SIG-M5 (cell line): ENCODE measurements around the gene OR52E6.
A peak's percentile ranks its signal among the peaks of the same experiment; 100 is the strongest.

Experiments
- DNase-seq: peaks from one replicate; lab custom pipeline; 2025; lab: John Stamatoyannopoulos, UW

Gene OR52E6

DNA sequence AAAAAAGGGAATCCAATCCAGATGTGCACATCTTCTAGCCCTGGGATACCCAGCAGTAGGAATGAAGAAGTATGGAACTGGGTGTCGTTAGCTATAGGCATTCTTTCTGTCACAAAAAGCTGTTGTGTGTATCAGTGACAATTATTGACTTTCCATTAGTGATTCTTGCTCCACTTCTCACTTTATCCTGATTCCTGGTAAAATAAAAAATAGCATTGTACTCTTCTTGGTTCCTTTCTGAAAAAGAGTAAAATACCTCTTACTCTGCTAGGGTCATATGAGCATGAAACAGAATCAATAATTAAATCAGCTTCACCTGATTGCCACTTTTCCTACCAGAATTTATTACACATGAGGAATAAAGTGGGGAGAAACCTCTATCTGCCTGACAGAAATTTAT lies at the start of gene OR52E6:
Gene OR52E6, minus strand, starts transcription at position 101 of the 400 bp plus-strand sequence. Its CDS starts 0 bp downstream, at position 101.
- no peak for DNase-seq

GRCh38 chr11:5891216-5891800 lies 49.6 kb upstream of the OR52E6 start:
- no peak for DNase-seq

GRCh38 chr11:5887661-5888060 lies 46.0 kb upstream of the OR52E6 start:
- no peak for DNase-seq

DNA sequence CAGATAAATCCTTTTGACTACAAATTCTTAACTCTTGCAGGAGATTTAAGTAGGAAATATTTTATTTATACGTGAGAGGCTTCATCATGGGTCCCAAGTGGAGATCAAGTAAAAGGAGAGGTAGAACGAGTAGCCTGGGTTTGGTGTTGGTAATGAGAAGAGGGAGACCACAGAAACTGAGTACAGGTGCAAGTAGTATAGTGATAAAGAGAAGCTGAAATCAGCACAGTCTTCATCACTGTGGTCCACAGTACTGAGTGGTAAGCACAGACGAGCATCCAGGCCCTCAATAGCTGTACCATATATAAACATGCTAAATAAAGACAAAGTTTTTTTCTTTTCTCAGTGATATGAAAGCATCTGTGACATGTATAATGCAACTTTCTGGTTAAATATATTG lies 45.5 kb upstream of the OR52E6 start:
- DNase-seq, result no peak

DNA sequence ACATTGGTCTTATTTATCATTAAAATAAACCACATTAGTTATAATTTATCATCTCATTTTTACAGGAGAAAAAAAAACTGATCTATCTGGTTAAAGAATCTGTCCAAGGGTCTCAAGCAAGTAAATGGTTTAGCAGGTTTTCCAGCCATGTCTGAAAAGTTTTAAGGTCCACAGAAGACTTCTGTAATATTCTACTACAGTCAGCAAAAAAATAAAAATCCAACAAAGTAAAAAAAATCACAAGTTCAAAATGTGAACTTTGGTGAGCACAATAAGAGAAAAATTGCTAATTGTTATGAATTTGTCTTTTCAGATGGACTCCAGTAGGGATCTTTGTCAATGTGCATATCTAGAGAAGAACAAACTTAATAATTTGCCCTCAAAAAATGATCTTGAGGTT lies 40.1 kb upstream of the OR52E6 start:
- no peak for DNase-seq

- no peak for DNase-seq
Measured at GRCh38 chr11:5880329-5880728, 38.6 kb upstream of the OR52E6 start, which contains the start of gene OR52E4. TSS of gene OR52E4 (plus strand) at chr11:5880629. CDS start at chr11:5884293, 3,664 bp downstream.

- DNase-seq, result no peak
Measured at GRCh38 chr11:5878564-5878963, 36.9 kb upstream of the OR52E6 start.

- DNase-seq, result no peak
Measured at GRCh38 chr11:5865826-5866225, 24.1 kb upstream of the OR52E6 start.

GRCh38 chr11:5857590-5857989 lies 15.9 kb upstream of the OR52E6 start, which contains the start of gene OR52E8:
TSS of gene OR52E8 (minus strand) at chr11:5857690. CDS start at chr11:5857690, 0 bp downstream.
- DNase-seq, result no peak

- DNase-seq, result no peak
Measured at GRCh38 chr11:5851002-5851401, 9.3 kb upstream of the OR52E6 start.

DNA sequence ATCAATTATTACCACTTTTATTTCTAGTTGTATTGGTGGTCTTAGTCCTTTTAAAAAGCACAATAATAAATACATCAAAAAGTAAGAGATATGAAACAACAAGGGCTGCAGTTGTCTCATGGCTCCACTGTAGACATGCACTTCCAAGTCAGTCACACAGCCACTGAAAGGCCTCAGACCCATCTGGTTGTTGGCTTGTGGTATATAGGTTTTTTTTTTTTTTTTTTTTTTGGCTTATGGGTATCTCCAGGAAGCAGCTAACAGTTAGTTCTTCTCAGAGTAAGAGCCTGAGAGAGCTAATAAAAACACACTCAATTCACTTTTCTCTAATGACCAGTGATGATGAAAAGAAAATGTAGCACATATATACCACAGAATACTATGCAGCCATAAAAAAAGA lies 6.0 kb upstream of the OR52E6 start:
- DNase-seq, result no peak

- no peak for DNase-seq
Measured at GRCh38 chr11:5846701-5847100, 5.0 kb upstream of the OR52E6 start.

DNA sequence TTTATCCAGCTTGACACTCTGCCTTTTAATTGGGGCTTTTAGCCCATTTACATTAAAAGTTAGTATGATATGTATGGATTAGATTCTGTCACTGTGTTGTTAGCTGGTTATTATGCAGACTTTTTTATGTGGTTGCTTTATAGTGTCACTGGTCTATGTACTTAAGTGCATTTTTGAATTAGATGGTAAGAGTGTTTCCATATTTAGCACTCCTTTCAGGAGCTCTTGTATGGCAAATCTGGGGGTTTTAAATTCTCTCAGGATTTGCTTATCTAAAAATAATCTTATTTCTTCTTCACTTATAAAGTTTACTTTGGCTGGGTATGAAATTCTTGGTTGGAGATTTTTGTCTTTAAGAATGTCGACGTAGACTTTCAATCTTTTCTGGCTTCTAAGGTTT lies 4.0 kb downstream of the OR52E6 start:
- no peak for DNase-seq

- no peak for DNase-seq
Measured at GRCh38 chr11:5833446-5833845, 8.3 kb downstream of the OR52E6 start.

GRCh38 chr11:5831196-5831829 lies 10.4 kb downstream of the OR52E6 start:
- no peak for DNase-seq

GRCh38 chr11:5818245-5818886 lies 23.3 kb downstream of the OR52E6 start:
- DNase-seq, result no peak

DNA sequence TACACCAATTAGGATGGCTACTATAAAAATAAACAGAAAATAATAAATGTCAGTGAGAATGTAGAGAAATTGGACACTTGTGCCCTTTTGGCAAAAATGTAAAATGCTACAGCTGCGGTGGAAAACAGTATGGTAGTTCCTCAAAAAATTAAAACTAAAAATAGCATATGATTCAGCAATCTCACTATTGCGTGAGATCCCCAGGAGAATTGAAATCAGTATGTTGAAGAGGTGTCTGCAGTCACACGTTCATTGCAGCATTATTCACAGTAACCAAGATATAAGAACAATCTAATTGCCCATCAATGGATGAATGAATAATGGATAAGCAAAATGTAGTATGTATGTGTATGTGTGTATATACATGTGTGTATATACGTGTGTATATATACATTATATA lies 26.2 kb downstream of the OR52E6 start:
- peak; percentile 44 for DNase-seq

DNA sequence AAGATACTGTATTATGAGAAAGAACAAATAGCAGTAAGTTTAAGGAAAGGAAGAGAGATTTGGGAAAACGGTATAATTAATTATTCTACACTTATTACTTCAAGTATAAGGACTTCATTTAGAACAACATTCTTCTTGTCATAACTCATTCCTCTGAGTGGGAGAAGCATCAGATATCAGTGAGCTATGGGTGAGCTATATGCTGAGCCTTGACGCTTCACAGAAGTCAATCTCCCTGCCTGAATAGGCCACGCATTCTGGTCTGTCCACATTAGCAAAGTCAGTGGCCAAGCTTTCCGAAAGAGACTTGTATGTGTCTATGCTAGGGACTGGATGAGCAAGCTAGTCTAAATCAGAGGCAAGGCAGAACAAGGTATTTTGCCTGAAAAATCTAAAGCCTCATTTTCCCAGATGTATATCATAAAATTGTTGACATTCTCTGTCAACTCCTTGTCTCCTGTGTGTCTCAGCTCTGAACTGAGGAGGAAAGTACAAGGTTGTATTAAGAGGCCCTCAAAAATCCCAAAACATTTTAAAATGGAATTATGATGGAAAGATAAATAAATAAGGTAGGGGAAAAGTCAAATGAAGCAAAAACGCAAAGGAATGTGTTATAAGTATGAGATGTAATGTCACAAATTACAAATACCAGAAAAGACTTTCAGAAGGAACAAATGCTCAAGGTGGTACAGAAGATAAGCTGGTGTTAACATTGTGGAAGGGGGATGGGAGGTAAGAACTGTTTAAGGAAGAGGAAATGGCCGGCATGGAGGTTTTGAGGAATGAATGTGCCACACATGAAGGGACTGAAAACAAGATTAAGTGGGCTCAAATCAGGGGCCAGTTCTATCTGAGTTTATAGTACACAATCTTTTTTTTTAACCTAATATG lies 31.5 kb downstream of the OR52E6 start:
- no peak for DNase-seq

GRCh38 chr11:5809122-5809519 lies 32.6 kb downstream of the OR52E6 start:
- no peak for DNase-seq

GRCh38 chr11:5808500-5809121 lies 33.1 kb downstream of the OR52E6 start, which contains the start of gene OR52N2:
TSS of gene OR52N2 (plus strand) at chr11:5808924. CDS start at chr11:5820336, 11,412 bp downstream.
- DNase-seq, result no peak

- no peak for DNase-seq
Measured at GRCh38 chr11:5807580-5807979, 34.1 kb downstream of the OR52E6 start.

GRCh38 chr11:5803982-5804381 lies 37.7 kb downstream of the OR52E6 start:
- DNase-seq, result no peak
